T-cell (primary cell): ENCODE results near the gene SLC25A13. TPM values are rescaled to one million over a fixed set of nuclear protein-coding genes. Genes with fewer than 3 reads are reported as not detected.

ENCODE experiments used
- ATAC-seq, 4 experiments: fragments of 200-7000 bp in 3 of 4; fragments of 150-1000 bp in 1 of 4; cut with Tn5 transposase; replicated peaks in 1 of 4; 1 replicate in 3 of 4; 2 replicates in 1 of 4; pipeline ENCODE4 v1.10.0; 2021; ENCODE audit warnings: moderate library complexity in 3 of 4, mild to moderate bottlenecking in 2 of 4, moderate number of reproducible peaks in 1 of 4
- CTCF ChIA-PET, 2 donors: fragments of 300-600 bp; sonication (Branson Sonifier 250); formaldehyde crosslinking; loops; one replicate each; lab custom pipeline; 2022; ENCODE audit warnings: antibody characterized with exemption in 2 of 2; lab: Charles Lee
- POLR2A ChIA-PET, 2 donors: fragments of 300-600 bp; sonication (Branson Sonifier 250); formaldehyde crosslinking; loops; one replicate each; lab custom pipeline; 2022; ENCODE audit warnings: antibody characterized with exemption in 2 of 2; lab: Charles Lee
- DNase-seq, 35 experiments: peaks; one replicate each; pipeline versions ENCODE4 v3.0.0 to v3.0.0-alpha.2; 2013 to 2023
- H3K27ac ChIP-seq: one replicate; pipeline ENCODE4 v1.5.1; 2013; ENCODE audit warnings: low read length
- H3K27me3 ChIP-seq, 2 experiments: replicated peaks in 1 of 2; 1 replicate in 1 of 2; 2 replicates in 1 of 2; pipeline versions ENCODE4 v1.6.1 to v1.7.0; 2013; ENCODE audit warnings: low read length in 1 of 2, mixed read lengths in 1 of 2; ENCODE audit not compliant: control insufficient read depth in 2 of 2, insufficient read depth in 2 of 2; ENCODE audit errors: extremely low read depth in 1 of 2
- H3K36me3 ChIP-seq, 2 donors: 1 replicate in 1 of 2; 2 replicates in 1 of 2; pipeline versions ENCODE4 v1.6.1 to v1.7.0; 2013; ENCODE audit warnings: low read length in 1 of 2; ENCODE audit not compliant: control insufficient read depth in 2 of 2, insufficient read depth in 1 of 2; ENCODE audit errors: extremely low read depth in 1 of 2
- H3K4me1 ChIP-seq, 2 experiments: 1 replicate in 1 of 2; 2 replicates in 1 of 2; pipeline versions ENCODE4 v1.6.1 to v1.7.0; 2013; ENCODE audit warnings: low read length in 2 of 2, mixed read lengths in 1 of 2; ENCODE audit not compliant: insufficient read depth in 2 of 2, control insufficient read depth in 1 of 2; ENCODE audit errors: extremely low read depth in 1 of 2
- H3K4me3 ChIP-seq, 2 donors: 1 replicate in 1 of 2; 2 replicates in 1 of 2; pipeline versions ENCODE4 v1.5.1 to v1.7.0; 2013; ENCODE audit warnings: mild to moderate bottlenecking in 2 of 2, low read length in 1 of 2, moderate library complexity in 1 of 2; ENCODE audit not compliant: control insufficient read depth in 1 of 2; ENCODE audit errors: extremely low read depth in 1 of 2
- H3K9me3 ChIP-seq: 2 replicates; pipeline ENCODE4 v1.7.0; 2013
- H3K27ac Mint-ChIP-seq, 2 donors: one replicate each; pipeline ENCODE4 v1.8.0; 2020 to 2021; ENCODE audit warnings: mild to moderate bottlenecking in 2 of 2, mixed read lengths in 2 of 2
- H3K27me3 Mint-ChIP-seq, 2 donors: one replicate each; pipeline ENCODE4 v1.8.0; 2021 to 2022; ENCODE audit warnings: mixed read lengths in 2 of 2
- H3K36me3 Mint-ChIP-seq: one replicate; pipeline ENCODE4 v1.8.0; 2021; ENCODE audit warnings: mixed read lengths
- H3K4me1 Mint-ChIP-seq, 3 donors: one replicate each; pipeline ENCODE4 v1.8.0; 2020 to 2022; ENCODE audit warnings: mixed read lengths in 3 of 3, mild to moderate bottlenecking in 1 of 3
- H3K4me3 Mint-ChIP-seq, 3 donors: one replicate each; pipeline ENCODE4 v1.8.0; 2020 to 2022; ENCODE audit warnings: mild to moderate bottlenecking in 3 of 3, mixed read lengths in 3 of 3, moderate library complexity in 3 of 3
- H3K9me3 Mint-ChIP-seq, 3 donors: one replicate each; pipeline ENCODE4 v1.8.0; 2020 to 2022; ENCODE audit warnings: mixed read lengths in 3 of 3
- WGBS: methylation state at CpG from one replicate; pipeline ENCODE4 v1.1.5; 2013; ENCODE audit warnings: missing lambda C conversion rate; ENCODE audit not compliant: insufficient coverage; 5-methylcytosine and 5-hydroxymethylcytosine counted together
- total RNA-seq, 35 experiments: library from RNA in 6 of 35; stranded (reverse) in 6 of 35; fragments of 120-200 nt in 1 of 35; gene quantifications; one replicate each; pipeline versions ENCODE4 v1.2.1 to v1.2.4 and lab custom pipeline; 2013 to 2026

Gene SLC25A13
- total RNA-seq, 5 donors from 2014 or later (not counting 1 experiment from before 2014, with no cell fraction given) = 8.1 to 19.1 (median 10.9) TPM

GRCh38 chr7:96184783-96185182 is 137.1 kb downstream of the SLC25A13 start:
- ChIA-PET POLR2A (no interaction called here), CTCF (no interaction called here)
- H3K9me3 ChIP-seq = no peaks in the 10 kb centered on the region
- H3K4me1 Mint-ChIP-seq = no peaks in the 10 kb centered on the region
- no CpG with 5 or more reads among the region's 2 CpGs for WGBS
- H3K27me3 ChIP-seq = no peaks in the 10 kb centered on the region
- H3K4me3 Mint-ChIP-seq = no peak overlapping the region
- no peak overlapping the region for H3K4me3 ChIP-seq
- peaks cover 53% of the 10 kb centered on the region for H3K36me3 Mint-ChIP-seq
- no peaks in the 10 kb centered on the region for H3K27me3 Mint-ChIP-seq
- H3K27ac Mint-ChIP-seq = no peak overlapping the region
- no peaks in the 10 kb centered on the region for H3K9me3 Mint-ChIP-seq
- H3K4me1 ChIP-seq = no peaks in the 10 kb centered on the region
- no peak for ATAC-seq
- no peak overlapping the region for H3K27ac ChIP-seq
- DNase-seq = no peak
- peaks cover 0 to 26% of the 10 kb centered on the region in 2 donors for H3K36me3 ChIP-seq

- no peak for ATAC-seq
- Mint-ChIP-seq H3K4me1 (no peaks in the 10 kb centered on the region), H3K4me3 (no peak overlapping the region), H3K9me3 (no peaks in the 10 kb centered on the region), H3K27me3 (no peaks in the 10 kb centered on the region), H3K27ac (no peak overlapping the region), H3K36me3 (peaks cover 49% of the 10 kb centered on the region)
- CTCF ChIA-PET = no interaction called here
- Histone ChIP-seq H3K4me3 (no peak overlapping the region), H3K4me1 (no peaks in the 10 kb centered on the region), H3K27me3 (no peaks in the 10 kb centered on the region), H3K9me3 (no peaks in the 10 kb centered on the region), H3K27ac (no peak overlapping the region), H3K36me3 (peaks cover 4 to 20% of the 10 kb centered on the region in 2 donors)
- 96% methylated on average over 4 of the region's 5 CpGs for WGBS
- no peak for DNase-seq
- POLR2A ChIA-PET = no interaction called here
These were observed 138.7 kb downstream of the SLC25A13 start for GRCh38 chr7:96183163-96183670.

GRCh38 chr7:96182424-96183158 is 139.3 kb downstream of the SLC25A13 start:
- no peak overlapping the region for H3K4me3 Mint-ChIP-seq
- ATAC-seq (no peak), DNase-seq (no peak)
- ChIA-PET CTCF (no interaction called here), POLR2A (no interaction called here)
- Histone ChIP-seq H3K36me3 (peaks cover 5 to 18% of the 10 kb centered on the region in 2 donors), H3K4me3 (no peak overlapping the region), H3K27me3 (no peaks in the 10 kb centered on the region), H3K9me3 (no peaks in the 10 kb centered on the region), H3K4me1 (no peaks in the 10 kb centered on the region), H3K27ac (no peak overlapping the region)
- no peaks in the 10 kb centered on the region for H3K4me1 Mint-ChIP-seq
- H3K27me3 Mint-ChIP-seq = no peaks in the 10 kb centered on the region
- H3K36me3 Mint-ChIP-seq = peaks cover 49% of the 10 kb centered on the region
- H3K27ac Mint-ChIP-seq = no peak overlapping the region
- 40% methylated on average over 1 of the region's 5 CpGs for WGBS
- no peaks in the 10 kb centered on the region for H3K9me3 Mint-ChIP-seq

GRCh38 chr7:96181174-96181573 is 140.7 kb downstream of the SLC25A13 start:
- no peak overlapping the region for H3K4me3 Mint-ChIP-seq
- CTCF ChIA-PET = no interaction called here
- no peak overlapping the region for H3K27ac Mint-ChIP-seq
- no peaks in the 10 kb centered on the region for H3K4me1 Mint-ChIP-seq
- H3K27me3 Mint-ChIP-seq = no peaks in the 10 kb centered on the region
- no peak overlapping the region for H3K4me3 ChIP-seq
- WGBS = no CpG with 5 or more reads among the region's 3 CpGs
- ATAC-seq (no peak), DNase-seq (no peak)
- no peaks in the 10 kb centered on the region for H3K9me3 ChIP-seq
- H3K36me3 Mint-ChIP-seq = peaks cover 52% of the 10 kb centered on the region
- H3K4me1 ChIP-seq = no peaks in the 10 kb centered on the region
- H3K36me3 ChIP-seq = peaks cover 5 to 18% of the 10 kb centered on the region in 2 donors
- POLR2A ChIA-PET = no interaction called here
- no peaks in the 10 kb centered on the region for H3K27me3 ChIP-seq
- H3K9me3 Mint-ChIP-seq = no peaks in the 10 kb centered on the region
- no peak overlapping the region for H3K27ac ChIP-seq

- no peak overlapping the region for H3K27ac Mint-ChIP-seq
- no peaks in the 10 kb centered on the region for H3K9me3 Mint-ChIP-seq
- DNase-seq (peak in 1 of 35 experiments; percentile 5), ATAC-seq (no peak)
- H3K27me3 ChIP-seq = no peaks in the 10 kb centered on the region
- no peaks in the 10 kb centered on the region for H3K4me1 ChIP-seq
- H3K4me3 ChIP-seq = no peak overlapping the region
- POLR2A ChIA-PET = no interaction called here
- no peaks in the 10 kb centered on the region for H3K4me1 Mint-ChIP-seq
- H3K27ac ChIP-seq = no peak overlapping the region
- no peaks in the 10 kb centered on the region for H3K27me3 Mint-ChIP-seq
- H3K36me3 Mint-ChIP-seq = peaks cover 55% of the 10 kb centered on the region
- CTCF ChIA-PET = no interaction called here
- H3K4me3 Mint-ChIP-seq = no peak overlapping the region
- H3K36me3 ChIP-seq = peaks cover 8 to 18% of the 10 kb centered on the region in 2 donors
- H3K9me3 ChIP-seq = no peaks in the 10 kb centered on the region
These were observed 142.1 kb downstream of the SLC25A13 start for GRCh38 chr7:96179837-96180236.

- peaks cover 9 to 15% of the 10 kb centered on the region in 2 donors for H3K36me3 ChIP-seq
- ATAC-seq (no peak), DNase-seq (no peak)
- no peaks in the 10 kb centered on the region for H3K27me3 ChIP-seq
- H3K4me3 Mint-ChIP-seq = no peak overlapping the region
- H3K36me3 Mint-ChIP-seq = peaks cover 56% of the 10 kb centered on the region
- H3K27ac ChIP-seq = no peak overlapping the region
- no peaks in the 10 kb centered on the region for H3K27me3 Mint-ChIP-seq
- H3K27ac Mint-ChIP-seq = no peak overlapping the region
- no peak overlapping the region for H3K4me3 ChIP-seq
- no peaks in the 10 kb centered on the region for H3K9me3 Mint-ChIP-seq
- ChIA-PET POLR2A (no interaction called here), CTCF (interaction anchor here in 1 of 2 donors (0.6 kb wide), 1 partner anchor 829 kb away, joined by 3 read pairs; no protein-coding TSS in a partner anchor)
- no peaks in the 10 kb centered on the region for H3K9me3 ChIP-seq
- H3K4me1 Mint-ChIP-seq = no peaks in the 10 kb centered on the region
- no peaks in the 10 kb centered on the region for H3K4me1 ChIP-seq
- 80% methylated on average over 1 of the region's 3 CpGs for WGBS
These were observed 142.6 kb downstream of the SLC25A13 start for GRCh38 chr7:96179341-96179740.
